ENCODE measurements around the gene QSER1. TPM values are rescaled to one million over a fixed set of nuclear protein-coding genes. Genes with fewer than 3 reads are reported as not detected.

The QSER1 gene
- polyA plus RNA-seq, 10 donors = 17.6 to 29.4 (median 24.4) TPM

DNA sequence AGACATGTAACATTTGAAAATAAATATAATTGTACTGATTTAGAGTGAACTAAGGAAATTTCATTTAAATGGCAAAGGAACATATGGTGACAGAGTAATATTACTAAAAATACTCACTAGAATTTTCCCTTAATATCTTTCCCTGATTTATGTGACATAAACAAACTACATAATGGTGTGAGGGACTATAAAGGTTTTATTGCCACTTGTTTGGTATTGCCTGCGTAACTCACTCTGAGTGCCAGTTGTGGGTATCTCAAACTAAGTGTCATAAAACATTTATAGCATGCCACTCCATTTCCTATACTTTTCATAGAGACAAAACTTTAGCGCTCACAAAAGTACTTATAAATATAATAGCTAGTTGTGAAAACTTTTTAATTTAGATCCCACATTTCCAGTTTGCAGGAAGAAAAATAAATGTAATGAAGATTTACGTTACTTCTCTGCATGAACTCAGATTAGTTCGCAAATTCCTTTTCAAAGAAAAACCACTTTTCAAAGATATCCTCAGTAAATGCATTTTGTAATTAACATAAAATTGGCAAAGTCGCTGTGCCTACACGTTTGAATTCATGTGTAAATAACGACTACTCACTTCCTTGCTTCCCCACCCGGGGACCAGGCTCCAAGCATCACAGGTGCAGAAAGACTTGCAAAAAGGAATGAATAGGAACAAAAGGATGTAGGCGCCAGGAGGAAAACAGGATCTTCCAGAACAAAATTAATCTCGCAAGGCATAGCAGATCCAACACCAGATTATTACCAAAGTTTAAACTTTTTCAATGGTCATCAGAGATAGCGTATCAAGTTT lies 1.6 kb upstream of the QSER1 start:
- DNase-seq = peak in 1 of 3 donors; percentile 15

DNA sequence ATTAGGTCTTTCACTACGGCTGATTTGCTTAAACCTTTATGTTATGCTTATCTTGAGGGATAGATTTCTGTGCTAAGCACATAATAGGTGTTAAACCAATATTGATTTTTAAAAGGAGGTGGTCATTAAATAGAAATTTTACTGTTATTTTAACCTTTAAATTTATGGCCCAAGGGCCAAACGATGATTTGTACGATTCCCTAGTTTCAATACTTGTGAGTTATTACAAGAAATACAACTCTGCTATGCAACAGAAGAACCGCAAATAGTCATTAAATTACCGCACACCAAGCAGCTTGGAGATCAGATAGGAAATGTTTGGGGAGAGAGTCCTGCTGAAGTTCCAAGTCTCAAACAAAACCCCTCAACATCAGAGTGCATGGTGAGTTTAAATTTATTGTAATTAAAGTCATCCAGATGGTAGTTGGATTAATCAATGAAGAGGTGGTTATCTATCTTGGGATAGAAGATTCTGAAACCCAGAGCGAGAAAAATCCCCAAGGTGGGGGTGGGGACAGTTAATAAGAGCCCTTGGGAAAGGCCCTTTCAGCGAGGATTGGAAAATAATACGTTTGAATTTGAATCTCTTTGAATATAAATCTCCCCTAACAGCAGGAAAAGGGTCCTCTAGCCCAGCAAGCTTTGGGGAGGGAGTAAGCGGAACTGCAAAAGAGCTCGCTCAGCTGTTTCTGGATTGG lies 805 bp upstream of the QSER1 start:
- DNase-seq = no peak

DNA sequence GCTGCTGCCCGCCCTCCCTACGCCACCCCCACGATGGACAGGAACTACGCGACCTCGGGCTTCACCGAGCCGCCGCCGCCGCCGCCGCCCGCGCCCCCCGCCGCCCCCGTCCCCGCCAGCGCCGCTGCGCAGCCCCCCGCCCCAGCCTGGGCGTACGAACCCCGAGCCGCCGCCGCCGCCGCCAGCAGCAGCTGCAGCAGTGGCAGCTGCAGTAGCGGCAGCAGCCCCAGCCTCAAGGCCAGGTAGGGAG lies 407 bp downstream of the QSER1 start:
- peak in 1 of 3 donors; percentile 81 for DNase-seq

DNA sequence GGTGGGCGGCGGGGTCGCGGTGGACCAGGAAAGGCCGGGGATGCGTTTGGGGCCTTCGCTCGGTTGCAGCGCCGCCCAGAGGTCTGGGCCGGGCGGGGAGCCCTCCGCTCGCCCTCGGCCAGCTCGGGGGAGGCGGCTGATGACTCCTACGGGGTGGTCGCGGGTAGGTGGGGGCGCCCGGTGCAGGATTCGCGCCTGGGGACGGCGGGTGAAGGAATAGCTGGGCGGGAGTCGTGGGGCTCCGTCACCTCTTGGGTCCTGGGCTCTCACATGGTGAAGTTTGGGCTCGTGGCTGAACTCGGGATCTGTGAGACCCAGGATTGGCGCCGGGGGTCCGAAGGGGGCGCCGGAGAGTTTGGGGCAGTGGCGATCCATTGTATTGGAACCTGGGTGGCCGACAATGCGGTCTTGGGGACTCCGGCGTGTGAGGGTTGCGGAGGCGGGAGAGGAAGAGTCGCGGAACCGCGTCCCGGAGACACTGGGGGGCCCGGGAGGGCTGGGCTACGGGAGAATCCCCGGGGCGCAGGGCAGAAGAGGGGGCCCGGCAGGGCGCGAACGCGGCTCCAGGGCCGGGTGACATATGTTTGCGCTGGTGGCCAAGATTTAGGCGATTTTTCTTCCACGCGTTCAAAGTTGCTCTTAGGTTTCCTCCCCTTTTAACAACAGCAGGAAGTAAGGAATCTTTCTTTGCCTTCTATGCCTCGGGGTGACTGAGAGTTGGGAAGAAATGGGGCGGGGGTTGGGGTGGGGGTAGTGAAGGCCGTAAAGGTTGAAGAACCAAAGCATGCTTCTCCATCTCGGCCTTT lies 935 bp downstream of the QSER1 start:
- peak; percentile 38 to 90 (median 73) for DNase-seq

DNA sequence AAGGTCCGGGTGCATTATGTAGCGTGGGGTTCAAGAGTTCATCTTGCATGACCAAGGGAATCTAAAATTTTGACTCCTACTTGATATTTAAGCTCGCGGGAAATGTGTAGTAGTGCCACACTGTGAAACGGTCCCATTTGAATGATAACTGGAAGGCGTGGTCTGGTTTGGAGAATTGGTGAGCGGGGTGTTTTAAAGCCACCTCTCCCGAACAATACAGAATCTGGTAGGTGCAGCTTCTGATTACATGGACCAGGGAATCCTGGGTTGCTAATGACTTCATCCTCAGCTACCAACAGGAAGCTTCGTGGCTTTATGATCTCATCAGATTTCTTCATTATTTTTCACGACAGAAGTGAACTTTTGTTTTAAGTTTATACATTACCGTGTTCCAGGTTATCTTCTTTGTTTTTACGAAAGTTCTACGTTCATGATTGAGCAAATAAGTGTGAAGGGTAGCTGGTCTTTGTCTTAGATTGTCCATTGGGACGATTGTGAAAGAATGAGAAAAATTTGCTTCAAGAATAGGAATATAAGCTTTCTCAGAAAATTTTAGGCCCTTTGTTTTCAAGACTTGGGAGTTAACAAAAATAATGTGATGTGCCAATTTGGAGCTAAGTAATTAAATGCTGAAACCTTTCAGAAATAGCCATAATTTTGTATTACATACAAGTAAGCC lies 1.7 kb downstream of the QSER1 start:
- peak; percentile 63 to 86 (median 68) for DNase-seq

DNA sequence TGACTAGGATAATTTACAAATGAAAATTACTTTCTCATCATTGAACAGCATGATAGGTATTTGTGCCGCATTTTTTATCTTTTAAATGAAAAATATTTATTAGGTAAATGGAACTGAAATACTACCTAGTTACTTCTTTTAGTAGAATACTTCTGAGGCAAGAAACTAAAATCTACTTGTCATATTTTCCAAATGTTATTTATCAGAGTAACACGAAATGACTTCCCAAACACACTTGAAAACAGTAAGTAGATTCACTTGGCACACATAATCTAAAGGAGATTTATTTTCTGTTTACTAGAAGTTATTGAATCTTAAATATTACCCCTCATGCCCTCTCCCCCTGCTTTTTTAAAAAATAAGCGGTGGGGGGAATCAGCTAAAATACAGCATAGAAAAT lies 2.3 kb downstream of the QSER1 start:
- peak in 1 of 3 donors; percentile 5 for DNase-seq

DNA sequence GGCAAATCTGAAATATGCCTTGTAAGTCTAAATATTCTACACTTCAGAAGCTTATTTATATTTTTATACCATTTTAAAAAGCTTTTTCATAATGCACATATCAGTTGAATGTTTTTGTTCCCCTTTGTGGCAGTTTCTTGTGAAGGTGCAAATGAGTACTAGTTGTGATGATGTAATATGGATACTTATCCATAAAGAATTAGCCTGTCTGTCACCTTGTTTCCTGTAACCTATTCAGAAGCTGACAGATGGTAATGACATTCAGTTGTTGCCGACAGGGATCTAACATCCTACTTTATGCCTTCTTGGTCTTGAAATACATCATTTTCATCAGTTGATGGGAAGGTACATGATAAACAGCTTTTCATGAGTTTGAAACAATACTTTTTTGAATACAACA lies 2.9 kb downstream of the QSER1 start:
- DNase-seq = peak in 1 of 3 donors; percentile 18

DNA sequence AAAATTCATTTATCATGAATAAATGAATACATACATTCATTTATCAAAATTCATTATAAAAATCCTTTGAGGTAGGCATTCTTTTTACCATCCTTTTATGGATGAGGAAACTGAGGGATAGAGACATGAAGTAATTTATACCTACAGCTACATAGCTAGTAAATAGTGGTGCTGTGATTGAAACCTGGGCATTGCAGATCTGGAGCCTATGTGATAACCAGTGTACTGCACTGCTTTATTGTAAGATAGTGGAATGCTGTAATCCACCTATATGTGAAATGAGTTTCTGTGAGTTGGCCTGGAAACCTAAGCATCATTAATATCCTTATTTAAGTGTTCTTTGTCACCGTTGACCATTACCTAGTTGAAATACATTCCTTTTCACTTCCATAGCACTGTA lies 4.5 kb downstream of the QSER1 start:
- no peak for DNase-seq

DNA sequence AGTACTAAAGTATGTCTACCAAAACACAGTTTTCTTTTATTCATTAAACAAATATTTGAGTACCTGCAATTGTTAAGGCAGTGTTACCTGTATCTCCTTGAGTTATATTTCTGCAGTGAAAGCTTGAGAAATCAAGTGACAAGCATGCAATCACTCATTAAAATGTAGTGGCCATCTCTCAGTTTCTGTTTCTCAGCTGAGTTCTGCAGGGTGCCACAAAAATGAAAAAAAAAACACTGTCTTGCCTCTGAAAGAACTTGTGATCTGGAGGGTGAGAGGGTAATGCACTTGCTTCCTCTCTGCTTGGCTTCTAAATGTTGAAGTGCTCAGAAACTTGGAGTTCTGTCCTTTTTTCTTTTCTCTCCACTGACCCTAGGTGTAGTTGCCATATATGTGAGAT lies 6.8 kb downstream of the QSER1 start:
- no peak for DNase-seq

DNA sequence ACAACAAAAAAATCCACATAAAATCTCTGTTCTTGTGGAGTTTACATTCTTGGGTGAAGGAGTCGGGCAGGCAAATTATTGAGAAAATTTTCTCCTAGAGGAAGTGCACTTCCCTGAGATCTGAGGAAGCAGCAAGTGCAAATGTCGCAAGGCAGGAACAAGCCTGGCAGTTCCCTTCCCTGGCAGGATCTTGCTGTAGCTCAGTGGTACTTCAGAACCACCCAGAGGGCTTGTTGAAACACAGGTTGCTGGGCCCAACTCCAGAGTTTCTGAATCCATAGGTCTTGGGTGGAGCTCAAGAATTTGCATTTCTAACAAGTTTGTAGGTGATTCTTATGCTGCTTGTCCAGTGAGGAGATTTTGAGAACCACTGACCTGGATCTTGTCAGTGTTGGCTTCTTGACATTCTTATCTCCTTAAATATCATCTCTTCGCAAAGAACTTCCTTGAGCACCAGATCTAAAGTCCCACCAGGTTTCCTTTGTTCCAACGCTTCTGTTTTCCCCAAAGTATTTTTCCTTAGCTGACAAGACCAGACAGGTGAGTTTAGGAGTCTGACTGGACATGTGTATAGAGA lies 9.6 kb downstream of the QSER1 start:
- peak in 1 of 3 donors; percentile 2 for DNase-seq

DNA sequence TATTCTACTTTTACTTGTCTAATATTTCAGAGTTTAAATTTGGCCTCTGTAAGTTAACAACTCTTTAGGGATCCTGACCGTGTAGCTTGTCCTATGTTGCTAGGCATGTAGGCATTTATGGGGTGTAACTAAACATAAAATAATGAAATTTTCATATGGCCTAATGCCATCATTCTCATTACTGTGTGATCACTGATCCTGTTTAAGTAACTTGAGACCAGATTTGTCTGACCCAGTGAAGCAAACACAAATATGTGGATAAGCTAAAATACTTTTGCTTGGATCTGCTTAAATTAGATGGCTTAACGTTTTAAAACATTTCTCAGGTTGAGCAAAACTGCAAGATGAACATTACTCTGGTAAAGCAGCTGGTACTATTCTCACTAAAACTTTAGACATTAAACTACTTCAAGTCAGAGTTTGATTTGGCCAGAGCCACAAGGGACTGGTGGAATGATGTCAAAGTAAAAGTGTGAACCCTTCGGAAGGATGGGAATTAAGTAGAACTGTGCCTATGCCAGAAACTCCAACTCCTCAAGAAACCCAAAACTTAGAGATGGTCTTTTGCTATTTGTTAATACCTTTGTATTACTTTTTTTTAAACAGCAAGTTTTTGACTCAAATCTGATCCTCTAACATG lies 12.5 kb downstream of the QSER1 start:
- DNase-seq = peak in 1 of 3 donors; percentile 23

DNA sequence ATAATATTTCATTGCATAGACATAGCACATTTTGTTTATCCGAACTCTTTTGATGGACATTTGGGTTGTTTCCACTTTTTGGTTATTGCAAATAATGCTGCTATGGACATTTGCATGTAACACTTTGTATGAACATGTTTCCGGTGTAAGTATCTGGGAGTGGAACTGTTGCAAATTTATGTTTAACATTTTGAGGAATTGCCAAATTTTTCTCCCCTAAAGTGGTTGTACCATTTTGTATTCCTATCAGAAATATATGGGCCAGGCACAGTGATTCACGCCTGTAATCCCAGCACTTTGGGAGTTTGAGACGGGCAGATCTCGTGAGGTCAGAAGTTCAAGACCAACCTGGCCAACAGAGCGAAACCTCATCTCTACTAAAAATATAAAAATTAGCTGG lies 16.0 kb downstream of the QSER1 start:
- DNase-seq = no peak

DNA sequence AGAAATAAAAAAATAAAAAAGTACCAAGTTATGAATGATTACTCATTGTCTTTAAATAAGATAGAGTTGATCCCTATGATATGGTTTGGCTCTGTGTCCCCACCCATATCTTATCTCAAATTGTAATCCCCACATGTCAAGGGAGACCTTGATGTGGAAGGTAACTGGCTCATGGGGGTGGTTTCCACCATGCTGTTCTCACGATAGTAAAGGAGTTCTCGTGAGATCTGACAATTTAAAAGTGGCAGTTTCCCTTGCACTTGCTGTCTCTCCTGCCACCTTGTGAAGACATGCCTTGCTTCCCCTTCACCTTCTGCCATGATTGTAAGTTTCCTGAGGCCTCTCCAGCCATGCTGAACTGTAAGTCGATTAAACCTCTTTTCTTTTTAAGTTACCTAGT lies 18.8 kb downstream of the QSER1 start:
- no peak for DNase-seq

DNA sequence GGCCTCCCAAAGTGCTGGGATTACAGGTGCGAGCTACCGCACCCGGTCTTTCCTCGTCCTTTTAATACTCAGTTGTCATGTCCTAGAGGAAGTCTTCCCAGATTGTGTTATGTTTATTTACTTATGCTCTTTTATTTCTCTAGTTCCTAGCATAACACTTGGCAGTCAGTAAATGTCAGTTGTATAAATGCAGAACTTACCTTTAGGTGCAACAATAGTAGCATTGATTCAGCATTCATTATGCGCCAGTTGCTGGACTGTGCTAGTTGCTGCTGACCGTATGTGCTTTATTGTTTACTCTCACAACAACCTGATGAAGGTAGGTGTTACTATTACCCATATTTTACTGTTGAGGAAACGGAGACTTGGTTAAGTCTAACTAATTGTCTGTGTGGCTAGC lies 20.8 kb downstream of the QSER1 start:
- no peak for DNase-seq

DNA sequence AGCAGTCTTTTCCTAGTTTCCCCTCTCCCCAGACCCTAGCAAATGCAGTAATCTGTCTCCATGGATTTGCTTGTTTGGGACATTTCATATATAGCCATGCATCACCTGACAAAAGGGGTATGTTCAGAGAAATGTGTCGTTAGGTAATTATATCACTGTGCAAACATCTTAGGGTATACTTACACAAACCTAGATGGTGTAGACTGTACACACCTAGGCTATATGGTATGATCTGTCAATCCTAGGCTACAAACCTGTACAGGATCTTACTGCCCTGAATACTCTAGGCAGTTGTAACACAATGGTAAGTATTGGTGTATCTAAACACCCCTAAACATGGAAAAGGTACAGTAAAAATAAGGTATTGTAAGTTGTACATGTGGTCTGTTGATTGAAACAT lies 23.8 kb downstream of the QSER1 start:
- DNase-seq = no peak

DNA sequence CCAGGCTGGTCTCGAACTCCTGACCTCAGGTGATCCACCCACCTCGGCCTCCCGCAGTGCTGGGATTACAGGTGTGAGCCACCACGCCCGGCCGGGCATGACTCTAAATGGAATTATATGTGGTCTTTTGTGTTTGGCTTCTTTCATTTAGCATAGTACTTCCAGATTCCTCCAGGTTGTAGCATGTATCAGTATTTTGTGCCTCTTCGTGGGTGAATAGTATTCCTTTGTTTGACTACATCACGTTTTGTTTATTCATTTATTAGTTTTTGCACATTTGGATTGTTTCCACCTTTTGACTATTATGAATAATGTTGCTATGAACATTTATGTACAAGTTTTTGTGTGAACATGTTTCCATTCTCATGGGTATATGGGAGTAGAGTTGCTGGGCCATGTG lies 24.4 kb downstream of the QSER1 start:
- no peak for DNase-seq

DNA sequence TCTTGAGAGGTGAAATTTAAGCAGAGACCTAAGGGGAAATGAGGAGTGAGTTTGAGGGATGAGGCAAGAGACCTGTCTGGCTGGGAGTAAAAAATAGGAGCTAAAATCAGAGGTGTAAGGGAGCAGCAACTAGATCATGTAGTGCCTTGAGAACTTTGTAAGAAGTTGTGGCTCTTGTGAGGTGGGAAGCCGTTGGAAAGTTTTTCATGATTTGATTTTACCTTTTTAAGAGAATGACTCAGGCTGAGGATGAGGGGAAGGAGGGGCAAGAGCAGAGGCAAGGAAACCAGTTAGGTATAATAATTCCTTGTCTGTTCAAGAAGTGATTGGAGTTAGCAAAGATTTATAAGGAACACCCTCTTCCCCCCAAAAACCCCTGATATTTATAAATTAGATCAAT lies 25.8 kb downstream of the QSER1 start:
- no peak for DNase-seq

DNA sequence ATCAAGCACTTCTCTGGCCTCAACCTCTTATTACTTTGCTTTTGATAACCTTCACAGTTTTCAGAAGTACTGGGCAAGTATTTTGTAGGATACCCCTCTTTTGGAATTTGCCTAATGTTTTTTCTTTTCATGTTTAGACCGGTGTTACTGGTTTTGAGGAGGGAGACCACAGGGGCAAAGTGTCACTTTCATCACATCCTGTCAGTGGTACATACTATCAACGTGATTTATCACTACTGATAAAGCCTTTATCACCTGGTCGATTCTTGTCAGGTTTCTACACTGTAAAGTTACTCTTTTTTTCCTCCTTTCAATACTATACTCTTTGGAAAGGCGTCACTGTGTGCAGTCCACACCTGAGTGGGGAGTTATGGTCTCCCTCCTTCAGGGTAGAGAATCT lies 26.7 kb downstream of the QSER1 start:
- no peak for DNase-seq

DNA sequence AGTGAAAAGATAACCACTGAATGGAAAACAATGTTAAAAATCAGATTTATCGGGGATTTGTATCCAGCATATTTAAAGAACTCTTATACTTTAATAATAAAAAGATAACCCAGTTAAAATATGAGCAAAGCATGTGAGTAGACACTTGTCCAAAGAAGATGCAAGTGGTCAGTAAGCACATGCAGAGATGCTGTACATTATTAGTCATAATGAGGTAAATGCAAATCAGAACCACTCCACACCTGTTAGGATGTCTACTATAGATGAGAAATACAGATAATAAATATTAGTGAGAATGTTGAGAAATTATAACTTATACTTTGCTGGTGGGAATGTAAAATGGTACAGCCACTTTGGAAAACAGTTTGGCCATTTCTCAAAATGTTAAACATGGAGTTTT lies 28.0 kb downstream of the QSER1 start:
- DNase-seq = no peak

DNA sequence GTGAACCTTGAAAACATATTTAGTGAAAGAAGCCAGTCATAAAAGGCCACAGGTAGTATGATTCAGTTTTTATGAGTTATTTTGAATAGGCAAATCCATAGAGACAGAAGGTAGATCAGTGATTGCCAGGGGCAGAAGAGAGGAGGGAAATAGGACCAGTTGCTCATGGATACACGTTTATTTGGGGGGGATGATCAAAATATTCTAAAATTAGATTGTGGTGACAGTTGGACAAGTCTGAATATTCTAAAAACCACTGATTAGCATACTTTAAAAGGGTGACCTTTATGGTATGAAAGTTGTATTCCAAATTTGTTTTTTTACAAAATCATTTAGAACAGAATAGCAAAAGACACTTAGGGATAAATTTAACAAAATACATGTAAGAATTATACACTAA lies 28.6 kb downstream of the QSER1 start:
- no peak for DNase-seq

DNA sequence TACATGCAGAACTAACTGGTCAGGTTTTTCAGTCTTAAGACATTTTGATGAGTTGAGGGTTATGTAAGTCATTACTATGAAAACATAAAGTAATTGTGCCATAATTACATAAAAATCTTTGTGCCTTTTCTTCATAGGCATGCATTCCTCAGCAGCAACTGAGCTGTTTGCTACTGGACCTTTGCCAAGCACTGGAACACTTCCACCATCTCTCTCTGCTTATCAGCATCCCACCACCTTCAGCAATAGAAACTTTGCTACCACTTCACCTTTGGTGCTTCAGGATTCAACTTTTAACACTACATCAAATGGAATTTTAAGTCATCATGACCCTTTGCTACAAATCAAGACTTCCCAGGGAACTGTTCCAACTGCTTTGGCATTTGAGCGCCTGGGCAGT lies 39.0 kb downstream of the QSER1 start:
- no peak for DNase-seq
